Measurements from ENCODE around the gene LTBP4. TPM values are rescaled to one million over a fixed set of nuclear protein-coding genes. Genes with fewer than 3 reads are reported as not detected.

Gene LTBP4
- total RNA-seq, 2 donors from 2014 or later, result 160 to 500 TPM

- H3K4me1 ChIP-seq (replicated peaks), result no peaks in the 10 kb centered on the region
- WGBS, result 34% methylated on average over 15 of the region's 15 CpGs
- H3K27ac ChIP-seq, result peak overlapping the region; percentile 74 to 79
- intact Hi-C loops (cut with DNase I), result no loop called here
- H3K9me3 ChIP-seq, result no peaks in the 10 kb centered on the region
- TF ChIP-seq CTCF (IDR thresholded peaks at IDR 0.05), result no peak
- no peak for TF ChIP-seq POLR2A (IDR thresholded peaks at IDR 0.05)
- TF ChIP-seq POLR2AphosphoS5 (IDR thresholded peaks at IDR 0.05), result no peak
- H3K36me3 ChIP-seq, result no peaks in the 10 kb centered on the region
- peak; percentile 61 for DNase-seq (ENCODE audit: low spot score)
- no peaks in the 10 kb centered on the region for H3K27me3 ChIP-seq (replicated peaks; ENCODE audit: insufficient read depth)
- no peak overlapping the region for H3K4me3 ChIP-seq
Observed at GRCh38 chr19:40611096-40611495, 9.9 kb downstream of the LTBP4 start.

GRCh38 chr19:40611900-40612698 lies 10.9 kb downstream of the LTBP4 start:
- DNase-seq (ENCODE audit: low spot score), result no peak
- Histone ChIP-seq H3K9me3 (no peaks in the 10 kb centered on the region), H3K36me3 (no peaks in the 10 kb centered on the region), H3K27ac (peak overlapping the region in 1 of 2 donors; percentile 79), H3K4me3 (no peak overlapping the region), H3K4me1 (replicated peaks) (no peaks in the 10 kb centered on the region), H3K27me3 (replicated peaks; ENCODE audit: insufficient read depth) (no peaks in the 10 kb centered on the region)
- TF ChIP-seq POLR2AphosphoS5 (IDR thresholded peaks at IDR 0.05) (no peak), POLR2A (IDR thresholded peaks at IDR 0.05) (no peak), CTCF (IDR thresholded peaks at IDR 0.05) (no peak)
- intact Hi-C loops (cut with DNase I), result no loop called here
- WGBS, result 95% methylated on average over 10 of the region's 10 CpGs

- H3K4me3 ChIP-seq, result peak overlapping the region; percentile 46 to 48
- no peak for TF ChIP-seq POLR2A (IDR thresholded peaks at IDR 0.05)
- TF ChIP-seq CTCF (IDR thresholded peaks at IDR 0.05), result no peak
- TF ChIP-seq POLR2AphosphoS5 (IDR thresholded peaks at IDR 0.05), result no peak
- no peaks in the 10 kb centered on the region for H3K27me3 ChIP-seq (replicated peaks; ENCODE audit: insufficient read depth)
- WGBS, result 38% methylated on average over 50 of the region's 50 CpGs
- H3K36me3 ChIP-seq, result no peaks in the 10 kb centered on the region
- DNase-seq (ENCODE audit: low spot score), result peak; percentile 37
- H3K9me3 ChIP-seq, result no peaks in the 10 kb centered on the region
- H3K4me1 ChIP-seq (replicated peaks), result no peaks in the 10 kb centered on the region
- peak overlapping the region; percentile 77 to 86 for H3K27ac ChIP-seq
- intact Hi-C loops (cut with DNase I), result no loop called here
Observed at GRCh38 chr19:40612831-40613689, 11.9 kb downstream of the LTBP4 start.

- TF ChIP-seq POLR2AphosphoS5 (IDR thresholded peaks at IDR 0.05) (peak; percentile 55), CTCF (IDR thresholded peaks at IDR 0.05) (no peak), POLR2A (IDR thresholded peaks at IDR 0.05) (peak; percentile 51)
- H3K27ac ChIP-seq, result peak overlapping the region; percentile 77 to 86
- no peaks in the 10 kb centered on the region for H3K9me3 ChIP-seq
- intact Hi-C loops (cut with DNase I), result no loop called here
- no peaks in the 10 kb centered on the region for H3K36me3 ChIP-seq
- no peaks in the 10 kb centered on the region for H3K4me1 ChIP-seq (replicated peaks)
- H3K27me3 ChIP-seq (replicated peaks; ENCODE audit: insufficient read depth), result no peaks in the 10 kb centered on the region
- H3K4me3 ChIP-seq, result peak overlapping the region; percentile 46 to 48
- WGBS, result 4% methylated on average over 67 of the region's 67 CpGs
- peak; percentile 77 for DNase-seq (ENCODE audit: low spot score)
Observed at GRCh38 chr19:40613690-40614621, 12.8 kb downstream of the LTBP4 start.
